Activated T-cell treated with anti-CD3 and anti-CD28 coated beads for 24 hours (primary cell): ENCODE data around the gene FBXO28.
"Not testable (repeated sequence)": the region's sequence is repeated elsewhere in the genome, so short reads cannot be mapped to it uniquely, and the experiment has no call there.

Source experiments
- DNase-seq: peaks from one replicate; pipeline ENCODE4 v3.0.0-alpha.2; 2020; ENCODE audit warnings: low read depth

Gene FBXO28

GRCh38 chr1:224188286-224188685, 74.4 kb downstream of the FBXO28 start:
- no peak for DNase-seq

GRCh38 chr1:224189561-224189960, 75.7 kb downstream of the FBXO28 start:
- no peak for DNase-seq

GRCh38 chr1:224192082-224192788, 78.3 kb downstream of the FBXO28 start:
- no peak for DNase-seq

- DNase-seq, result no peak
Measured at GRCh38 chr1:224193319-224193966, 79.5 kb downstream of the FBXO28 start.

- no peak for DNase-seq
Measured at GRCh38 chr1:224196813-224197600, 83.1 kb downstream of the FBXO28 start.

- no peak for DNase-seq
Measured at GRCh38 chr1:224198572-224198971, 84.7 kb downstream of the FBXO28 start.

- no peak for DNase-seq
Measured at GRCh38 chr1:224199679-224200078, 85.8 kb downstream of the FBXO28 start.

- no peak for DNase-seq
Measured at GRCh38 chr1:224201383-224201782, 87.5 kb downstream of the FBXO28 start.

GRCh38 chr1:224201853-224202252, 87.9 kb downstream of the FBXO28 start:
- DNase-seq, result no peak

GRCh38 chr1:224203243-224204016, 89.5 kb downstream of the FBXO28 start:
- DNase-seq, result no peak

- DNase-seq, result peak; percentile 28
Measured at GRCh38 chr1:224205438-224205840, 91.5 kb downstream of the FBXO28 start.

- DNase-seq, result not testable (repeated sequence)
Measured at GRCh38 chr1:224205931-224206538, 92.1 kb downstream of the FBXO28 start.

- DNase-seq, result no peak
Measured at GRCh38 chr1:224211206-224211962, 97.5 kb downstream of the FBXO28 start.
